OCI-LY1 (cell line): ENCODE data around the gene FAM47C.

Experiments
- CTCF ChIP-seq: fragments of 200-600 bp; sonication (generic), shearing (Covaris generic); IDR thresholded peaks from 2 replicates; pipeline ENCODE4 v1.5.1; 2017; ENCODE audit warnings: mild to moderate bottlenecking, antibody characterized with exemption, low read length, moderate library complexity, mixed read lengths
- EZH2 ChIP-seq: fragments of 200-600 bp; sonication (generic), shearing (Covaris generic); IDR thresholded peaks from 2 replicates; pipeline ENCODE4 v1.8.0; 2017; ENCODE audit warnings: borderline replicate concordance, mixed run types, mild to moderate bottlenecking, antibody characterized with exemption, low read length, moderate library complexity, mixed read lengths

DNA sequence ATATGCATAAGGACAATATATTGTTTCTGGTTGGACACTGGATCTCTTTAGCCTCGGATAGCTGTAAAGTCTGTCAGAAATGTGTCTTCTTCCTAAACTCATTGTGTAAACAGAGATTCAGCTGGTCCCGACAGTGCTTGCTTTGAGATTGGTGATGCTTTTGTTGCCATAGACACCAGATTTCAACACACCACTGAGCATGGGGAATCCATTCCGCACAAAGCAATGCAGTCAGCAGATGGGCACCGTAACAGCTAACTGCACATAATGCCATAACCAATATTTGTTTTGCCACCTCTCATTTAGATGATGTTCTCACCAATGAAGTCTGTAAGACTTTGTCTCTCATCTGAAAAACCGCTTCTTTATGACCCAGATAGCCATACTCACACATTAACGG, 33.3 kb upstream of the FAM47C start:
- TF ChIP-seq CTCF (no peak), EZH2 (no peak)
